ENCODE measurements around the gene SIN3A. TPM values are rescaled to one million over a fixed set of nuclear protein-coding genes. Genes with fewer than 3 reads are reported as not detected.

SIN3A gene
- total RNA-seq, 2 experiments from 2014 or later, result 44.2 to 103 TPM

DNA sequence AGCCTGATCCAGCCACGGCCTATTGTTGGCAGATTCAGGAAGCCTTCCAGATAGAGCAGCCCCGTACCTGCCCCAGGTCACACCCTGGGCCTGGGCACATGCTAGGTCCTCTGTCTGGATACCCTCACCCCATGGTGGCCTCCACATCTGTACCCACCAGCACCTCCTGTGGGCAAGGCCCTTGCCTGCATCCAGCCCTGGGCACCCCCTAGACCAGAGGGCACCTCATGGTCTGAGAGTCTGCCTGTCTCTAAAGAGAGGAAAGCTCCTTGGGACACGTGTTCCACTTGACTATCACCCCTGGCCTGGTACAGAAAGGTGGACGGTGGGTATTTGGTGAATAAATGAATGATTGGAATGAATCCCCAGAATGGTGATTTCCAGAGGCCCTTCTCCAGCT lies 124.5 kb downstream of the SIN3A start:
- CTCF ChIA-PET (ENCODE audit: unreplicated experiment), result interaction anchor here (0.6 kb wide), 1 partner anchor 357 kb away, joined by 5 read pairs; no protein-coding TSS in a partner anchor
- POLR2A ChIA-PET, result no interaction called here
- H3K4me1 ChIP-seq (ENCODE audit: insufficient read depth, low read length, poor library complexity, severe bottlenecking), result no peaks in the 10 kb centered on the region
- no peak overlapping the region for H2AFZ ChIP-seq (ENCODE audit: low read length)
- H3K36me3 ChIP-seq (ENCODE audit: insufficient read depth, low read length), result no peaks in the 10 kb centered on the region
- H3K9me3 ChIP-seq (ENCODE audit: low read length), result no peaks in the 10 kb centered on the region
- H3K79me2 ChIP-seq (ENCODE audit: insufficient read depth, low read depth, low read length), result no peaks in the 10 kb centered on the region
- no peaks in the 10 kb centered on the region for H4K20me1 ChIP-seq (ENCODE audit: insufficient read depth, low read length)
- H3K9me2 ChIP-seq (ENCODE audit: insufficient read depth, low read length), result no peaks in the 10 kb centered on the region
- no peak overlapping the region for H3K27ac ChIP-seq (ENCODE audit: low read depth, low read length, poor library complexity, severe bottlenecking)
- H3K4me3 ChIP-seq (ENCODE audit: low read depth, low read length, poor library complexity, severe bottlenecking), result no peak overlapping the region
- intact Hi-C loops (cut with micrococcal nuclease; ENCODE audit: unreplicated experiment), result no loop called here
- no peak overlapping the region for H3K4me2 ChIP-seq (ENCODE audit: low read length)
- DNase-seq (ENCODE audit: low spot score), result no peak
- no TSS peak for BruUV-seq (replicated peaks)
- TF ChIP-seq EZH2phosphoT487 (IDR thresholded peaks at IDR 0.05; ENCODE audit: borderline replicate concordance, low read depth, low read length), result no peak
- TF ChIP-seq, protein P1, sequence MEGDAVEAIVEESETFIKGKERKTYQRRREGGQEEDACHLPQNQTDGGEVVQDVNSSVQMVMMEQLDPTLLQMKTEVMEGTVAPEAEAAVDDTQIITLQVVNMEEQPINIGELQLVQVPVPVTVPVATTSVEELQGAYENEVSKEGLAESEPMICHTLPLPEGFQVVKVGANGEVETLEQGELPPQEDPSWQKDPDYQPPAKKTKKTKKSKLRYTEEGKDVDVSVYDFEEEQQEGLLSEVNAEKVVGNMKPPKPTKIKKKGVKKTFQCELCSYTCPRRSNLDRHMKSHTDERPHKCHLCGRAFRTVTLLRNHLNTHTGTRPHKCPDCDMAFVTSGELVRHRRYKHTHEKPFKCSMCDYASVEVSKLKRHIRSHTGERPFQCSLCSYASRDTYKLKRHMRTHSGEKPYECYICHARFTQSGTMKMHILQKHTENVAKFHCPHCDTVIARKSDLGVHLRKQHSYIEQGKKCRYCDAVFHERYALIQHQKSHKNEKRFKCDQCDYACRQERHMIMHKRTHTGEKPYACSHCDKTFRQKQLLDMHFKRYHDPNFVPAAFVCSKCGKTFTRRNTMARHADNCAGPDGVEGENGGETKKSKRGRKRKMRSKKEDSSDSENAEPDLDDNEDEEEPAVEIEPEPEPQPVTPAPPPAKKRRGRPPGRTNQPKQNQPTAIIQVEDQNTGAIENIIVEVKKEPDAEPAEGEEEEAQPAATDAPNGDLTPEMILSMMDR (conservative IDR thresholded peaks at IDR 0.05; ENCODE audit: low read length), result no peak

DNA sequence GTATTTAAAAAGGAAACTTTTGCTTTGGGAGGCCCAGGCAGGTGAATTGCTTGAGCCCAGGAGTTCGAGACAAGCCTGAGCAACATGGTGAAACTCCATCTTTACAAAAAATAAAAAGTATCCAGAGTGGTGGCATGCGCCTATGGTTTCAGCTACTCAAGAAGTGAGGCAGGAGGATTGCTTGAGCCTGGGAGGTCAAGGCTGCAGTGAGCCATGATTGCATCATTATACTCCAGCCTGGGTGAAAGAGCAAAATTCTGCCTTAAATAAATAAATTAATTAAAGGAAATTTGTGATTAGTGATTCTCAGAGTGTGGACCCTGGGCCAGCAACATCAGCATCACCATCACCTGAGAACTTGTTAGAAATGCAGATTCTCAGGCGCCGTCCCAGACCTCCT lies 125.6 kb downstream of the SIN3A start:
- Histone ChIP-seq H3K9me2 (ENCODE audit: insufficient read depth, low read length) (no peaks in the 10 kb centered on the region), H3K36me3 (ENCODE audit: insufficient read depth, low read length) (no peaks in the 10 kb centered on the region), H3K4me3 (ENCODE audit: low read depth, low read length, poor library complexity, severe bottlenecking) (no peak overlapping the region), H4K20me1 (ENCODE audit: insufficient read depth, low read length) (no peaks in the 10 kb centered on the region), H3K9me3 (ENCODE audit: low read length) (no peaks in the 10 kb centered on the region), H2AFZ (ENCODE audit: low read length) (no peak overlapping the region), H3K4me1 (ENCODE audit: insufficient read depth, low read length, poor library complexity, severe bottlenecking) (no peaks in the 10 kb centered on the region), H3K4me2 (ENCODE audit: low read length) (no peak overlapping the region), H3K79me2 (ENCODE audit: insufficient read depth, low read depth, low read length) (no peaks in the 10 kb centered on the region), H3K27ac (ENCODE audit: low read depth, low read length, poor library complexity, severe bottlenecking) (no peak overlapping the region)
- intact Hi-C loops (cut with micrococcal nuclease; ENCODE audit: unreplicated experiment), result no loop called here
- no peak for TF ChIP-seq EZH2phosphoT487 (IDR thresholded peaks at IDR 0.05; ENCODE audit: borderline replicate concordance, low read depth, low read length)
- TF ChIP-seq, protein P1 (conservative IDR thresholded peaks at IDR 0.05; ENCODE audit: low read length), result no peak
- DNase-seq (ENCODE audit: low spot score), result no peak
- POLR2A ChIA-PET, result no interaction called here
- CTCF ChIA-PET (ENCODE audit: unreplicated experiment), result no interaction called here
- BruUV-seq (replicated peaks), result no TSS peak

DNA sequence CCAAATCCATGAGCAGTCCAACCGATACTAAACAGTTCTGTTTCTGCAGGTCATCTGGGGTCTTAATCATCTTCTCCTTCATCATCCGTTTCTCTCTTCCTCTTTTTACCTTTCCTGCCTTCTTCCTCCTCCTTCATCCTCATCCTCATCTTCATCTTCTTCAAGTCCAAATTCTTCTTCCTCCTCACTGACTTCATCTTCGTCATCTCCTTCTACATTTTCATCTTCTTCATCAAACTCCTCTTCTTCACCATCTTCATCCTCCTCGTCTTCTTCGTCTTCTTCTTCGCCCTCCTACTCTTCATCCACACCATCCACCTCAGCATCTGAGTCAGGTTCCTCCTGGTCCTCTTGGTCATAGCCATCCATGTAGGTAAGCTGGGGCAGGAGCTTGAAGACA lies 129.8 kb downstream of the SIN3A start:
- CTCF ChIA-PET (ENCODE audit: unreplicated experiment), result no interaction called here
- DNase-seq (ENCODE audit: low spot score), result no peak
- POLR2A ChIA-PET, result interaction anchor here (0.6 to 0.8 kb wide), 2 partner anchors 93 to 132 kb away, joined by 3 read pairs; no protein-coding TSS in a partner anchor

More for the DNA sequence above, 129.8 kb downstream of the SIN3A start:
- Histone ChIP-seq H3K36me3 (ENCODE audit: insufficient read depth, low read length) (no peaks in the 10 kb centered on the region), H3K4me2 (ENCODE audit: low read length) (no peak overlapping the region), H3K27ac (ENCODE audit: low read depth, low read length, poor library complexity, severe bottlenecking) (no peak overlapping the region), H4K20me1 (ENCODE audit: insufficient read depth, low read length) (no peaks in the 10 kb centered on the region), H3K4me1 (ENCODE audit: insufficient read depth, low read length, poor library complexity, severe bottlenecking) (no peaks in the 10 kb centered on the region), H3K79me2 (ENCODE audit: insufficient read depth, low read depth, low read length) (no peaks in the 10 kb centered on the region), H3K9me2 (ENCODE audit: insufficient read depth, low read length) (no peaks in the 10 kb centered on the region), H3K4me3 (ENCODE audit: low read depth, low read length, poor library complexity, severe bottlenecking) (no peak overlapping the region), H3K9me3 (ENCODE audit: low read length) (no peaks in the 10 kb centered on the region), H2AFZ (ENCODE audit: low read length) (no peak overlapping the region)
- BruUV-seq (replicated peaks), result no TSS peak
- intact Hi-C loops (cut with micrococcal nuclease; ENCODE audit: unreplicated experiment), result no loop called here
- TF ChIP-seq EZH2phosphoT487 (IDR thresholded peaks at IDR 0.05; ENCODE audit: borderline replicate concordance, low read depth, low read length), result no peak
- TF ChIP-seq, protein P1 (conservative IDR thresholded peaks at IDR 0.05; ENCODE audit: low read length), result no peak

Small RNA genes lying within 50 kb of the gene (microRNA-seq; reads per million reads assigned to microRNA genes)
- gene MIR631 (ENCODE audit: borderline replicate concordance), result not detected

Small RNA genes lying within 50 kb of the gene (small RNA-seq; reads per million reads assigned to genes)
- not detected for gene AC105036.2

Other genes starting within 250 kb of the SIN3A start
- 19.7 and 26.5 TPM in 2 replicates for gene C15orf39, start 249.8 kb downstream of the SIN3A start, total RNA-seq (2014; rRNA removed; shearing (Covaris generic))
- 39.6 and 50.2 TPM in 2 replicates for gene C15orf39, start 249.8 kb downstream of the SIN3A start, total RNA-seq (2022)
- gene GOLGA6C, start 193.4 kb downstream of the SIN3A start, total RNA-seq (2014; rRNA removed; shearing (Covaris generic)), result 0.10 and 0.28 TPM in 2 replicates
- not detected in 2 replicates for gene GOLGA6C, start 193.4 kb downstream of the SIN3A start, total RNA-seq (2022)
- not detected in 2 replicates for gene GOLGA6D, start 168.9 kb downstream of the SIN3A start, total RNA-seq (2014; rRNA removed; shearing (Covaris generic))
- gene GOLGA6D, start 168.9 kb downstream of the SIN3A start, total RNA-seq (2022), result not detected in 2 replicates
- gene COMMD4, start 115.6 kb downstream of the SIN3A start, total RNA-seq (2014; rRNA removed; shearing (Covaris generic)), result 123 and 129 TPM in 2 replicates
- gene COMMD4, start 115.6 kb downstream of the SIN3A start, total RNA-seq (2022), result 120 and 133 TPM in 2 replicates
- gene NEIL1, start 104.7 kb downstream of the SIN3A start, total RNA-seq (2014; rRNA removed; shearing (Covaris generic)), result 128 and 159 TPM in 2 replicates
- 99.5 and 105 TPM in 2 replicates for gene NEIL1, start 104.7 kb downstream of the SIN3A start, total RNA-seq (2022)
- gene MAN2C1, start 83.1 kb downstream of the SIN3A start, total RNA-seq (2014; rRNA removed; shearing (Covaris generic)), result 98.8 and 113 TPM in 2 replicates
- gene MAN2C1, start 83.1 kb downstream of the SIN3A start, total RNA-seq (2022), result 141 and 155 TPM in 2 replicates
- 12.5 and 16.5 TPM in 2 replicates for gene PTPN9, start 127.6 kb upstream of the SIN3A start, total RNA-seq (2014; rRNA removed; shearing (Covaris generic))
- 38.5 and 39.2 TPM in 2 replicates for gene PTPN9, start 127.6 kb upstream of the SIN3A start, total RNA-seq (2022)
- gene SNUPN, start 174.0 kb upstream of the SIN3A start, total RNA-seq (2014; rRNA removed; shearing (Covaris generic)), result 32.4 and 44.4 TPM in 2 replicates
- gene SNUPN, start 174.0 kb upstream of the SIN3A start, total RNA-seq (2022), result 69.4 and 71.1 TPM in 2 replicates
- 135 and 174 TPM in 2 replicates for gene IMP3, start 188.5 kb upstream of the SIN3A start, total RNA-seq (2014; rRNA removed; shearing (Covaris generic))
- gene IMP3, start 188.5 kb upstream of the SIN3A start, total RNA-seq (2022), result 91.2 and 101 TPM in 2 replicates
- 0.05 and 0.09 TPM in 2 replicates for gene SNX33, start 196.2 kb upstream of the SIN3A start, total RNA-seq (2014; rRNA removed; shearing (Covaris generic))
- 0.31 and 0.38 TPM in 2 replicates for gene SNX33, start 196.2 kb upstream of the SIN3A start, total RNA-seq (2022)

Measured in OCI-LY7 (cell line).